Upper lobe of left lung (tissue), 6 donors: ENCODE measurements around the gene GRB10. TPM values are rescaled to one million over a fixed set of nuclear protein-coding genes. Genes with fewer than 3 reads are reported as not detected.
A peak's percentile ranks its signal among the peaks of the same experiment; 100 is the strongest.

ENCODE experiments used
- ATAC-seq, 2 donors: fragments of 200-7000 bp; cut with Tn5 transposase; one replicate each; pipeline ENCODE4 v1.9.1; 2022; ENCODE audit warnings: mild to moderate bottlenecking in 2 of 2, moderate library complexity in 2 of 2; ENCODE audit not compliant: low FRiP score in 2 of 2
- DNase-seq, 2 donors: peaks; one replicate each; pipeline ENCODE4 v3.0.0-alpha.2; 2019 to 2020
- H3K27ac ChIP-seq, 4 donors: fragments of 200-600 bp; sonication (generic); one replicate each; pipeline ENCODE4 v1.5.1; 2016 to 2019
- H3K27me3 ChIP-seq, 4 donors: fragments of 200-600 bp; sonication (generic); one replicate each; pipeline ENCODE4 v1.5.1; 2017 to 2019
- H3K36me3 ChIP-seq, 4 donors: fragments of 200-600 bp; sonication (generic); one replicate each; pipeline ENCODE4 v1.5.1; 2016 to 2019
- H3K4me1 ChIP-seq, 4 donors: fragments of 200-600 bp; sonication (generic); one replicate each; pipeline ENCODE4 v1.5.1; 2018 to 2019
- H3K4me3 ChIP-seq, 4 donors: fragments of 200-600 bp; sonication (generic); one replicate each; pipeline ENCODE4 v1.5.1; 2017 to 2019; ENCODE audit warnings: mild to moderate bottlenecking in 2 of 4, moderate library complexity in 1 of 4
- H3K9me3 ChIP-seq, 4 donors: fragments of 200-600 bp; sonication (generic); one replicate each; pipeline ENCODE4 v1.5.1; 2018 to 2019
- CTCF ChIP-seq, 6 experiments: fragments of 450-650 bp in 4 of 6; fragments of 200-600 bp in 2 of 6; sonication (generic) in 2 of 6; IDR thresholded peaks; one replicate each; pipeline ENCODE4 v1.5.1; 2016 to 2019; ENCODE audit warnings: antibody characterized with exemption in 6 of 6
- EP300 ChIP-seq, 4 donors: sonication (generic); formaldehyde crosslinking; IDR thresholded peaks; one replicate each; pipeline ENCODE4 v1.5.1; 2017; ENCODE audit warnings: antibody characterized with exemption in 4 of 4, control low read depth in 2 of 4
- POLR2A ChIP-seq, 4 donors: fragments of 450-650 bp; IDR thresholded peaks; one replicate each; pipeline ENCODE4 v1.5.1; 2016 to 2017; ENCODE audit warnings: antibody characterized with exemption in 4 of 4, mild to moderate bottlenecking in 2 of 4
- POLR2AphosphoS5 ChIP-seq, 2 donors: sonication (generic); formaldehyde crosslinking; IDR thresholded peaks; one replicate each; pipeline ENCODE4 v1.5.1; 2017; ENCODE audit warnings: antibody characterized with exemption in 2 of 2
- WGBS, 2 donors: methylation state at CpG; one replicate each; pipeline ENCODE4 v1.1.5; 2017 to 2018; 5-methylcytosine and 5-hydroxymethylcytosine counted together
- total RNA-seq, 6 donors: library from RNA; depleted of rRNA in 4 of 6; stranded (reverse); fragments of >200 nt in 4 of 6; gene quantifications; one replicate each; pipeline versions ENCODE4 v1.1.0 to v1.2.1, GENCODE V29; 2016 to 2021
- donor health status: DM: no; HTN: no; CAD: no; lungs with moderate emphysema.
- donor health status: DM: no; HTN: yes; CAD: no; lungs with severe emphysema.

Gene GRB10
- total RNA-seq, 6 donors from 2014 or later, result 32.8 to 92.2 (median 46.5) TPM

GRCh38 chr7:50667338-50667737 is 115.4 kb downstream of the GRB10 start:
- Histone ChIP-seq H3K27me3 (no peaks in the 10 kb centered on the region), H3K4me3 (no peak overlapping the region), H3K4me1 (peaks cover 46 to 65% (median 56%) of the 10 kb centered on the region in 4 donors), H3K9me3 (no peaks in the 10 kb centered on the region), H3K36me3 (peaks cover 0 to 20% (median 0%) of the 10 kb centered on the region in 4 donors), H3K27ac (peak overlapping the region; percentile 71 to 84 (median 76))
- WGBS, 2 donors, result 26 to 35% methylated on average over 4 of the region's 4 CpGs
- TF ChIP-seq CTCF (IDR thresholded peaks at IDR 0.05) (no peak), POLR2A (IDR thresholded peaks at IDR 0.05) (no peak), POLR2AphosphoS5 (IDR thresholded peaks at IDR 0.05) (no peak), EP300 (IDR thresholded peaks at IDR 0.05) (no peak)
- no peak for ATAC-seq
- DNase-seq, result peak in 1 of 2 donors; percentile 66

- ATAC-seq (no peak), DNase-seq (no peak)
- H3K36me3 ChIP-seq, result peaks cover 0 to 10% (median 0%) of the 10 kb centered on the region in 4 donors
- TF ChIP-seq EP300 (IDR thresholded peaks at IDR 0.05), result no peak
- TF ChIP-seq CTCF (IDR thresholded peaks at IDR 0.05), result no peak
- TF ChIP-seq POLR2AphosphoS5 (IDR thresholded peaks at IDR 0.05), result no peak
- no peak for TF ChIP-seq POLR2A (IDR thresholded peaks at IDR 0.05)
- no peaks in the 10 kb centered on the region for H3K27me3 ChIP-seq
- H3K4me1 ChIP-seq, result peaks cover 58 to 76% (median 68%) of the 10 kb centered on the region in 4 donors
- H3K9me3 ChIP-seq, result no peaks in the 10 kb centered on the region
- H3K4me3 ChIP-seq, result no peak overlapping the region
- peak overlapping the region; percentile 17 to 84 (median 62) for H3K27ac ChIP-seq
- 92 to 95% methylated on average over 11 of the region's 11 CpGs for WGBS, 2 donors
Observed at GRCh38 chr7:50666124-50666496, 116.6 kb downstream of the GRB10 start.

- H3K27me3 ChIP-seq, result no peaks in the 10 kb centered on the region
- 77 to 79% methylated on average over 12 to 17 of the region's 17 CpGs for WGBS, 2 donors
- DNase-seq, result peak in 1 of 2 donors; percentile 22
- H3K27ac ChIP-seq, result peak overlapping the region; percentile 17 to 84 (median 46)
- peaks cover 0 to 10% (median 0%) of the 10 kb centered on the region in 4 donors for H3K36me3 ChIP-seq
- peaks cover 64 to 81% (median 71%) of the 10 kb centered on the region in 4 donors for H3K4me1 ChIP-seq
- TF ChIP-seq CTCF (IDR thresholded peaks at IDR 0.05), result no peak
- no peak for TF ChIP-seq POLR2A (IDR thresholded peaks at IDR 0.05)
- TF ChIP-seq EP300 (IDR thresholded peaks at IDR 0.05), result no peak
- no peak for TF ChIP-seq POLR2AphosphoS5 (IDR thresholded peaks at IDR 0.05)
- H3K4me3 ChIP-seq, result no peak overlapping the region
- no peak for ATAC-seq
- no peaks in the 10 kb centered on the region for H3K9me3 ChIP-seq
Observed at GRCh38 chr7:50665403-50666123, 117.1 kb downstream of the GRB10 start.

- Histone ChIP-seq H3K4me3 (no peak overlapping the region), H3K36me3 (peaks cover 0 to 10% (median 0%) of the 10 kb centered on the region in 4 donors), H3K27ac (peak overlapping the region in 2 of 4 donors; percentile 48 to 84), H3K4me1 (peaks cover 70 to 85% (median 76%) of the 10 kb centered on the region in 4 donors), H3K27me3 (no peaks in the 10 kb centered on the region), H3K9me3 (no peaks in the 10 kb centered on the region)
- 71 to 75% methylated on average over 4 of the region's 4 CpGs for WGBS, 2 donors
- DNase-seq (no peak), ATAC-seq (no peak)
- TF ChIP-seq POLR2AphosphoS5 (IDR thresholded peaks at IDR 0.05), result no peak
- no peak for TF ChIP-seq CTCF (IDR thresholded peaks at IDR 0.05)
- TF ChIP-seq EP300 (IDR thresholded peaks at IDR 0.05), result no peak
- TF ChIP-seq POLR2A (IDR thresholded peaks at IDR 0.05), result no peak
Observed at GRCh38 chr7:50664937-50665336, 117.8 kb downstream of the GRB10 start.
